C4-2B (cell line): ENCODE results near the gene MESP2.

Experiments used
- H3K27ac ChIP-seq: fragments of 450-650 bp; 2 replicates; pipeline ENCODE4 v1.5.1; 2017
- CTCF ChIP-seq: fragments of 450-650 bp; conservative IDR thresholded peaks from 2 replicates; pipeline ENCODE4 v1.5.1; 2017; ENCODE audit warnings: mild to moderate bottlenecking
- ZFX ChIP-seq: fragments of 450-650 bp; IDR thresholded peaks from 2 replicates; pipeline ENCODE4 v1.6.1; 2017

MESP2 gene

GRCh38 chr15:89809093-89809786, 33.1 kb downstream of the MESP2 start:
- TF ChIP-seq CTCF (no peak), ZFX (peak; percentile 64; the same call in 1 of the 2 replicates)
- H3K27ac ChIP-seq, result peak overlapping the region; percentile 61

- TF ChIP-seq CTCF, result no peak
- no peak for TF ChIP-seq ZFX
- peak overlapping the region; percentile 61 for H3K27ac ChIP-seq
Observed at GRCh38 chr15:89809787-89810148, 33.6 kb downstream of the MESP2 start.

GRCh38 chr15:89810837-89811236, 34.7 kb downstream of the MESP2 start:
- 0 out of 2 replicates have a peak overlapping the region, but pooled peaks have one; percentile 6 for H3K27ac ChIP-seq
- TF ChIP-seq CTCF, result no peak
- TF ChIP-seq ZFX, result no peak

- H3K27ac ChIP-seq, result peak overlapping the region; percentile 55
- TF ChIP-seq ZFX (peak; percentile 25; the same call in 1 of the 2 replicates), CTCF (no peak)
Observed at GRCh38 chr15:89812011-89812846, 36.1 kb downstream of the MESP2 start.

GRCh38 chr15:89812847-89813320, 36.8 kb downstream of the MESP2 start:
- TF ChIP-seq ZFX, result no peak
- no peak for TF ChIP-seq CTCF
- peak overlapping the region; percentile 55 for H3K27ac ChIP-seq

GRCh38 chr15:89813381-89814111, 37.4 kb downstream of the MESP2 start:
- TF ChIP-seq CTCF (no peak), ZFX (no peak)
- peak overlapping the region; percentile 55; the same call in 1 of the 2 replicates for H3K27ac ChIP-seq
